SIG-M5 (cell line): ENCODE data around the gene SLC15A1.

Experiments
- DNase-seq: peaks from one replicate; lab custom pipeline; 2025; lab: John Stamatoyannopoulos, UW

The SLC15A1 gene

DNA sequence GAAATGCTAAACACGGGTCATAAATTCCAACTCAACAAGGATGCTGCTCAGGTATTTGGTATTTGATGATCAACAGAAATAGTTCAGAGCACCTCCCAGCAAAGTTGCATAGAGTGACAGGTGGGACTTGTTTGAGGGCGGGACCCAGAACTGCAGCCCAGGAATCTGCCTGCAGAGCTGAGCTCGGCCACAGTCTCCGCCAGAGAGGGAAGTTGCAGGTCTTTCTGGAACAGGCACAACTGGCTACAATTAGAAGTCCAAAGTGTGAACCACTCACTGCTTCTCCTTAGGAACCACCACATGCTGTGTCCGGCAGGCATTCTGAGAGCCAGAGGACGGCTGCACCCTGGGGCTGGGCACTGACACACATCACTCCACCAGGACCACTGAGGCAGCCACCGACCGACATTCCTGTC lies 1.1 kb downstream of the SLC15A1 start:
- DNase-seq: no peak

DNA sequence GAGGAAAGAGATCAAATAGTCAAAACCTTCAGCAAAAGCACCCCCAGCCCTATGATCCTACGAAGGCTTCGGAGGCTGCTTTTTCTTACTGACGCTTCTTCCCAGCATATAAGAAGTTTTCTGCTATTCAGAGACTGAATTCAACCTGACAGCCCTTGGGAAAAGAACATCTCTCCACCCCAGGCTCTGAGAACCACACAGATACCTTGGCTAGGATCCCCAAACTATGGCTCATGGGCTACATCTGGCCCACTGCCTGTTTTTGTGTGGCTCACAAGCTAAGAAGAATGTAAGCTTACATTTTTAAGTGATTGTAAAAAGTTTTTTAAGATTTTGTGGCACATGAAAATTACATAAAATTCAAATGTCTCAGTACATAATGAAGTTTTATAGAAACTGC lies 3.0 kb downstream of the SLC15A1 start:
- no peak for DNase-seq

DNA sequence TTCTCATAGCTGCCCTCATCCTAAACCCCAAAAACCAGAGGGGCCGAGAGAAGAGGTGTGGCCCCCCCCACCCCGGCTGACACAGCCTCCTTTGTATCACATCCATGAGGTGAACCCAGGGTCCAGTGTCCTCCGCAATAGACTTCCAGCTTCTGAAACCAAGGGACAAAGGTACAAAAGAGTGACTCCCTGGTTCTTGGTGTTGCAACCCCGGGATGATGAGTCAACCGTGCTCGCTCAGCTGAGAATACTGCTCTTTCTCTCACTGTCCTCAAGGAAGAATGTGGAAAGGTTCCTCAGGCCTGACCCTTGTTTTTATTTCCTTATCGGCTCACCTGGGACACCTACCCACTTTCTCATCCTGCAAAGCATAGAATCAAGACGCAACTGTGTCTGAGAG lies 5.5 kb downstream of the SLC15A1 start:
- no peak for DNase-seq

DNA sequence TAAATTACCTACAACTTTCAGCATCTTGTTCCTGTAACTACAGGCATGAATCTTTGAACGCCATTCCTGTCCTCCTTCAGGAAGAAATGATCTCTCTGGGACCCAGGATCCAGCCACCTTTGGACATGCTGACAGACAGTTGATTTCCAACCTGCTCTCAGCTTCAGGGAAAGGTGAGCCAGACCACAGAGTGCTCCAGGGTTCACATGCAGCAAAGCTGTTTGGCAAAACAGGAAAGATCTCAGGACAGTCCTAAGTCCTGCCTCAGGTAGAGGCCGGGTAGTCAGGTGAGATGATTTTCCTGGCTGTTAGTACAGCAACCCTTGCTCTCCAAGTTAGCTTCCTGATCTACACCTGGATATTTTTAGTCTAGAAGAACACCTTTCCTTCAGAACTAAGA lies 9.1 kb downstream of the SLC15A1 start:
- DNase-seq: no peak

DNA sequence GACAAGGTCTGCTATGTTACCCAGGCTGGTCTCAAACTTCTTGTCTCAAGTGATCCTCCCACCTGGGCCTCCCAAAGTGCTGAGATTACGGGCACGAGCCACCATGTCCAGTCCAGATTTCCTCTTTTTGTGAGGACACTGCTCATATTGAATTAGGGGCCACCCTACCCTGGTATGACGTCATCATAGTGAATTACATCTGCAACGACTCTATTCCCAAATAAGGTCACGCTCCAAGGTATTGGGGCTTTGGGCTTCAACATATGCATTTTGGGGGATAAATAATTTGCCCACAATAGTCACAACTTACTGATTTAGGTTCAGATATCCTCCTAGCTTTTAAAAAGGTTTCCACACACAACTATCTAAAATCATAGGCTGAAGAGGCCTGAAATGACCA lies 9.5 kb downstream of the SLC15A1 start:
- DNase-seq: no peak

DNA sequence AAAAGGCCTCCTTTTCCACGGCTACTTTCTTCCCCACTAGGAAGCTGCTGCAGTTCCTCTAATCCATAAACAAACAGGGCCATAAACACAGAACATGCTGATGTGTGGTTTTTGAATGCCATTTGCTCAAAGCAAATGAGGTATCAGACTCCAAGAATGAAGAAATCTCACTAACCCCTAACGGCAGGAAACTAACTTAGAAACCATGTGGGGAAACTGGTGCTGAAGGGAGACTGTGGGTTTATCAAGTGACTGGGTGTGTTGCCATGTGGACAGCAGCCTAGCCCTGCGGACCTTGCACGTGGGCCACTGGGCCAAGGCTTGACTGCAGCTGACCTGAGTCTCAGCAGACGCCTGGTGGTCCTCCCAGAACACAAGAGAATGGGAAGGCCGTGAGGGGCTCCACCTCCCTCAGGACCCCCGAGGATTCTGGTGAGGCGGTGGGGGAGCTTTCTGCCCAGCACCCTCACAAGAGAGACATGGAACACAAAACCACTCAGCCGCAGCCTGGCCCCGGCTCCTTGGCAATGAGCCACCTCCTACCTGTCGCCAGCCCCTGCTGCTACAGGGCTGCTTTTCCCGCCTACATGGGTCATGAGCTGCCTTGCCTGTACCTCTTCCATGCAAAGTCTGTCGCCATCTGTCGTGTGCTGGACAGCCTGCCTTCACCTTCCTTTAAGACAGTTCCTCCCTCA lies 10.6 kb downstream of the SLC15A1 start:
- no peak for DNase-seq

DNA sequence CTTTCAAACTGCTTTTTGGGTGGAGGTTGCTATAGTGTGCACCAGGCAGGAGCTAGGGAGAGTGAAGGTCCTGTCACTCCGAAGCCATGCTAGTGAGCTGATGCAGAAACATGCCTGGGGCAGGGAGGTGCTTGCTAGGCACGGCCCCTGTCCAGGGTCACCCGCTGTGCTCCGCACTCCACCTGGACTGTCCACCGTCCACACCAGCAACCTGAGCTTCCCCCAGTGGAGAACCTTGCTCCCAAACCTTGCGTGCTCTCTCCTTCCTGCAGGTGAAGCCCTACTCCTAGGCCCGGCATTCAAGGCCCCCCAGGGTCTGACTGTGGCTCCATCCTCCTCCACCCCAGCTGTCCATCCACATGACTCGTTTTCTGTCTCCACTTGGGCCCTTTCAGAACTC lies 12.3 kb downstream of the SLC15A1 start:
- DNase-seq: no peak

DNA sequence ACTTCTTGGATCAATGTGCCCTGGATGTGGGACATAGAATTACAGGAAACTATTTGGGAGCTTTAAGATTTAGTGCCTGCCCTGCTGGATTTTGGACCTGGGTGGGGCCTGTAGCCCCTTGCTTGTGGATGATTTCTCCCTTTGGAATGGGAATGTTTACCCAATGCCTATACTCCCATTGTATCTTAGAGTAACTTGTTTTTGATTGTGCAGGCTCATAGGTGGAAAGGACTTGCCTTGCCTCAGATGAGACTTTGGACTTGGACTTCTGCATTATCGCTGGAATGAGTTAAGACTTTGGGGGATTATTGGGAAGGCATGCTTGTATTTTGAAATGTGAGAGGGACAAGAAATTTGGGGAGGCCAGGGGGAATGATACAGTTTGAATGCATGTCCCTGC lies 13.5 kb downstream of the SLC15A1 start:
- no peak for DNase-seq

DNA sequence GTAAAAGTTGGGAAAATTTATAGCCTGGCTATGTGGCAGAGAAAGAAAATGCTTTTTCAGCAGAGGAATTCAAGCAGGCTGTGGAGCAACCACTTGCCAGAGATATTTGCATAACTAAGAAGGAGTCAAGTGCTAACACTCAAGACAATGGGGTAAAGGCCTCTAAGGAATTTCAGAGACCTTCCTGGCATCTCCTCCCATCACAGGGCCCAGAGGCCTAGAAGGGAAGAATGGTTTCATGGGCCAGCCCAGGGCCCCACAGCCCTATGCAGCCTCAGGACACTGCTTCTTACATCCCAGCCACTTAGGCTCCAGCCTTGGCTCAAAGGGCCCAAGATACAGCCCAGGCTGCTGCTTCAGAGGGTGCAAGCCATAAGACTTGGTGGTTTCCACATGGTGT lies 14.3 kb downstream of the SLC15A1 start:
- DNase-seq: no peak

DNA sequence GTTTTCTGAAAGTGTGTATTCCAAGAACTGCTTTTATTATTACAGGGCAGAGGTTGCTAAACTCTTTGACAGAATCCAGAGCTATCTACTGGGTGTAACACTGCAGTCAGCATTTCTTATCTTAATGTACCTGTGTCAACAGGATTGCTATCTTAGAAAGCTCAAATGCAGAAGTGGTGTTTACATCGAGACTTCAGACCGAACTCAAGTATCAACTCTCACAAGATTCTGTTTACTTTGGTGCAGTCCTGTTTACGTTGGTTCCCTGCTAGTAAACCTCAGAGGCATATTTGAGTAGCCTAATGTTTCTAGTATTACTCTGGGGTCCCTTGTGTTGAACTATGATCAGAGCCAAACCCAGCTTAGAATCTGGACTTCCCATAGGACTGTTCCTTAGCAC lies 20.5 kb downstream of the SLC15A1 start:
- DNase-seq: no peak

DNA sequence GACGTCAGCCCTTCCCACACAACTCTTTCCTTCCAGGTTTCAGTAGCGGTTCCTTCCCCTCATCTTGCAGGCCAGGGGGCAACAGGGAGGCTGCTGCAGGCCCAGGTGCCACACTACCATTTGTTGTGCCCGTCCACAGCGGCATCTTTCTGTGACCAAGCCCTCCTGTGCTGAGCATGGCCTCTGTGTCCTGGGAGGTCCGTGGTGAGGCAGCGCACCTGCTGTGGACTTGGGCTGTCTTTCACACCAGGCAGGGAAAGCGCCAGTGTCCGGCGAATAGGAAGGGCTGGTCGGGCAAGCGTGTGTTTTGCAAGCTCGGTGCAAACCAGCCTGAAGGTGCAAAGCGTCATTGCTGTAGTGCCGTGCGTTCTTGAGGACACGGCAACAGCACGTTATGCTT lies 21.4 kb downstream of the SLC15A1 start:
- DNase-seq: no peak

DNA sequence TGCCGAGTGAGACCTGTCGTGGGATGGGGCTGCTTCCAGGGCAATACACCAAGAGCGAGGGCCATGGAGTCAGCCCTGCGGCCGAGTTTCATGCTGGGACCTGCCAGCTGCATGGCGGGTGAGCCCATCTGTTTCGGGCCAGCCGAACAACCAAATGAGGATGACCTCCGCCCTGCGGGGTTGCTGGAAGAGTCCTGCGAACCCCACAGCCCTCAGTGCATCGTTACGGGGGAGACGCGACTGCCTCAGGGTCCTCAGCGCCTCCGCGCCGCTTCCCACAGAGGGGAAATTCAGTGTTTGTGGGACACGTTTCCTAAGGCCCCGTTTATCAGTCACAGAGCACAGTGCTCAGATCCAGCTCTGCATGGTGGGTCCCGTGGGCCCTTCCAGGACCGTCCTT lies 22.0 kb downstream of the SLC15A1 start:
- no peak for DNase-seq

DNA sequence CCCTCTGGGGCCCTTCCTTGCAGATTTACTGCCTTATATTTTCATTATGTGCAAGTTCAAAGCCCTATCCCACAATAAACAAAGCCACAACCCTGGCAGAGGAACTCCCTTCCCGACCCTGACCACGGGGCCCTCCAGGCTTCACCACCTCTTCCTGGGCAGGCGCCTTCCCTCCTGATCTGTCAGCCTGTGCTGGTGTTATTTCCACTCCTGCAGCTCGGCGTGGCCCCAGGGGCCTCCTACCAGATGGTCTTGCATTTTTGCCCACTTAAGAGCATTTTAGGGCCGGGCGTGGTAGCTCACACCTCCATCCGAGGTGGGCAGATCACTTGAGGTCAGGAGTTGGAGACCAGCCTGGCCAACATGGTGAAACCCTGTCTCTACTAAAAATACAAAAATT lies 22.8 kb downstream of the SLC15A1 start:
- DNase-seq: no peak

DNA sequence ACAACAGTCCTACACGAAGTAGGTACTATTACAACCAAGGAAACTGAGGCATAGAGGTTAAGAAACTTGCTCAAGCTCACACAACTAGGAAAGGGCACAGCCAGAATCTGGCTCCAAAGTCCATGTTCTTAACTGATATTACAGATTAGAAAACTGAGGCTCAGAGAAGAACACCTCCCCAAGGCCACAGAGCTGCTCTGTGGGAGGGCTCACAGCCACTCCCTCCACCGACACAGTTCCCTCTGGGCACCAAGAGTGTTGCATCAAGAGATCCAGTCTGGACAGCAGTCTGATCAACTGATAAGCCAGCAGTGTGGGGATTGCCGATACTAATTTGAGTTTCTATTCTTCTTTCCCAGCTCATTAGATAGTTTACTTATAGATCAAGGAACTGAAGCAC lies 29.5 kb downstream of the SLC15A1 start:
- DNase-seq: no peak

DNA sequence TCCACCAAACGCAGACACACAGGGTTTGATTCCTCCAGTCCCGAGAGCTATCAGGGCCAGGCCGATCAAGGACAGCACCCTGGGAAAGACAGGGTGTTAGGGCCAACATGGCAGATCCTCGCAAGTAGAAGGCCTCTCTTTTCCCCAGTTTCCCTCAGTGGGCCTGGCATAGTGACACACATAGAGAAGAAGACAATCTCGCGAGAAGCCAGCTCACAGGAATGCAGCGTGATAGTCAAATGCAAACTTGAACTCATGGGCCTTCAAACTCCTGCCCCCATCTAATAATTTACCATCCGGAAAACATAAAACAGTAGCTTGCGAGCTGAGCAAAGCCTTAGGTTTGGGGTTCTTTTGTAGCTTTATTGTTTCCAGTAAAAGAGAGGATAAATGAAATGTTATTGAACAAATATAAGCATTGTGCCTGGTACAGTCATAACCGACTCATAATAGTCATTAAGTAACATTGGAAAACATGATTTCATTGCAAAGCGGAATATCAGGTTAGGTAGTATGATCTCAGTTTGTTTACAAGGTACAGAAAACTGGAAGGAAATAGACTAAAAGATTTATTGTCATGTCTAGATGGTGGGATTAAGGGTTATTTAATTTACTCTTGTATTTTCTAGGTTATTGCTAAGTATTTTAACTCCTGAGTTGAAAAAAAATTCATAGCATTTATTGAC lies 30.5 kb downstream of the SLC15A1 start:
- no peak for DNase-seq

DNA sequence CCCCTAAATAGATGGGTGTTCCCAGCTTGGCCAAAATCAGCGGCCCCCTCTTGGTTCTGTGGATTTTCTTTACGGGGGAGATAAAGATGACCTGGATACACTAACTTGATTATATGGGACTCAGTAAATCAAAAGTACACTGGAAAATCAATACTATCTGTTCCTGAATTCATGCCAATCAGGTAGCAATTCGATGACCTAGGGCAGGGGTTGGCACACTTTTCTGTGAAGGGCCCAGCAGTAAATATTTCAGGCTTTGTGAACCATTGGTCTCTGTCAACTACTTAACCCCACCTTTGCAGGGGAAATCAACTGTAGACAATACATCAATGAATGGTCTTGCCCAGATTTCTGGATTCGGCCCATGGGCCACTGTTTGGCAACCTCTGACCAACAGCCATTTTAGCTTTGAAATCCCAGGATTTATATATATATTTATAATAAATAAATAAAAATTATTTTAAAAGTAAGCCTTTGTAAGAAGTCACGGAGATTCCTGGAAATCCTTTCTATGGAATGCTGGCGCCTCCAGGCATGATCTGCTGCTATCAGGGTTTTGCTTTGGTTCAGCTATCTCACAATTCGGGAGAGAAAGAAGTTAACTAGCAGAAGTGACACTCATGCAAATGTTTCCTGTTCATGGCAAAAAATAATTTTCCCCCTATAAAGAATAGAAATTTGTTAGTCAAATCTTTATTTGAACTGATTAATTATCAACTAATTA lies 32.8 kb downstream of the SLC15A1 start:
- no peak for DNase-seq

DNA sequence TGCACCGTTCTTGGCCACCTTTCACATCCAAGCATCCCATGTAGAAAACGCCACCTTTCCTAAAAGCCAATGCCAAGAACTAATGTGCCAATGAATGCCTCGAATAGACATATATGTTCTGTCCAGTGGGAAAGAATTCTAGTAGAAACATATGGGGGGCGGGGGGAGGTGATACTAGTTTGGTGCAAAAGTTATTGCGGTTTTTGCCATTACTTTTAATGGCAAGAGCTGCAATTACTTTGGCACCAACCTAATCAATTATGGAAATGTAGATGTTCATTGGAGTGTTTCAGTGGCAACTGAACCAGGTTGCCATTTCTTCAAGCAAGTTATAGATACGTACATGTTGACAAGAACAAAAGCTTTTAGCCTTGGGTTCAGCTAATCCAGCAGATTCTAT lies 34.6 kb downstream of the SLC15A1 start:
- DNase-seq: no peak

DNA sequence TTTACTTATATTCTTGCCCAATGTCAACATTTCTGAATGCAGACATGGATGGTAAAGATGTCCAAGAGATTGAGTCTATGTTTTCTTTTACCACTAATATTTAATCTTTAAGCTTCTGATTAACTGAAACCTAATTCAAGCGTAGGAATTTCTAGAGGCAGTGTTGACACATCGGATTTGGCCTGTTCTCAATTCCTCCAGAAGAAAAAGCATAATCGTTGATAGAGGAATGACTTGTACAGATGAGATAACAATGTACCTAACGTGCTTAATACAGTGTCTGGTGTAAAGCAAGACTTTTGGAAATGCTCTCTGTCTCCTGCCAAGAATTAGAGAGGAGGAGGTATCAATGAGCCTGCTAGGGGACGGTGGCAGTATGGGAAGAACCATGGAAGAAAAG lies 35.2 kb downstream of the SLC15A1 start:
- no peak for DNase-seq

DNA sequence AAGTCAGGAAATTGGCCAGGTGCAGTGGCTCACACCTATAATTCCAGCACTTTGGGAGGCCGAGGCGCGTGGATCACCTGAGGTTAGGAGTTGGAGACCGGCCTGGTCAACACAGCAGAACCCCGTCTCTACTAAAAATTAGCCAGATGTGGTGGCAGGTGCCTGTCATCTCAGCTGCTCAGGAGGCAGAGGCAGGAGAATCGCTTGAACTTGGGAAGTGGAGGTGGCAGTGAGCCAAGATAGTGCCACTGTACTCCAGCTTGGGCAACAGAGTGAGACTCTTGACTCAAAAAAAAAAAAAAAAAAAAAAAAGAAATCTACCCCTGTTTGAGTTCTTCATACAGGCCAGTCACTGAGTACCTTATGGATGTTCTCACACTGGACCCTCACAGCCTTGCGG lies 42.0 kb downstream of the SLC15A1 start:
- no peak for DNase-seq

DNA sequence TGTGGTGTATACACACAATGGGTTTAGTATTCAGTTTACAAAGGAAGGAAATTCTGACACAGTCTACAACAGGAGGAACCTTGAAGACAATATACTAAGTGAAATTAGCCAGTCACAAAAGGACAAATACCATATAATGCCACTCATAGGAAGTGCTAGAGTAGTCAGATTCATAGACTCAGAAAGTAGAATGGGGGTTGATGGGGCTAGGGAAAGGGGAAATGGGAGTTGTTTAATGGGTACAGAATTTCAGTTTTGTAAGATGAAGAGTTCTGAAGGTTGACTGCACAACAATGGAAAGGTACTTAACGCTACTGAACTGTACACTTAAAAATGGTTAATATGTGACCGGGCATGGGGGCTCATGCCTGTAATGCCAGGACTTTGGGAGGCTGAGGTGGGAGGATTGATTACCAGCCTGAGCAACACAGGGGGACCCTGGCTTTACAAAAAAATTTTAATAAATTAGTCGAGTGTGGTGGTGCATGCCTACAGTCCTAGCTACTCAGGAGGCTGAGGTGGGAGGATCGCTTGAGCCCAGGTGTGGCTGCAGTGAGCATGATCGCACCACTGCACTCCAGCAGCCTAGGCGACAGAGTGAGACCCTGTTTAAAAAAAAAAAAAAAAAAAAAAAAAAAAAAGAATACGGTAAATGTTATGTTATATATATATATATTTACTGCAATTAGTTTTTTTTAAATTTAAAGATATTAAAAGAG lies 45.0 kb downstream of the SLC15A1 start:
- DNase-seq: no peak

DNA sequence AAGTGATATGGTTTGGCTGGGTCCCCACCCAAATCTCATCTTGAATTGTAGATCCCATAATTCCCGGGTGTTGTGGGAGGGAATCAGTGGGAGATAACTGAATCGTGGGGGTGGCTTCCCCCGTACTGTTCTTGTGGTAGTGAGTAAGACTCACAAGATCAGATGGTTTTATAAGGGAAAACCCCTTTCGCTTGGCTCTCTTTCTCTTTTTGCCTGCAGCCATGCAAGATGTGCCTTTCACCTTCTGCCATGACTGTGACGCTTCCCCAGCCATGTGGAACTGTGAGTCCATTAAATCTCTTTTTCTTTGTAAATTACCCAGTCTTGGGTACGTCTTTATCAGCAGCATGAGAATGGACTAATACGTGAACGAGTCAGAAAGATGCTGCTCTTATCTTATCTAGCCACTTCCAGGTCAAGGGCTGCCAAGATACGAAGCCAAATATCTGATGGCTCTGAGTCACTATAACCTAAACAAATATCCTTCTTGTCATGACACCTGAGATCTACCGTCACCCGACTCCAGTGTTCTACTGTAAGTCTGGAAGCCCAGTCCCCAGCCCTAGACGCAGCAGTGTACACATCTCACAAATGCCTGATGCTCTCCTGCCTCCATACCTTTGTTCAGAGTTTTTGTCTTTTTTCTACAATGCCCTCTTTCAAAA lies 45.9 kb downstream of the SLC15A1 start:
- DNase-seq: no peak

DNA sequence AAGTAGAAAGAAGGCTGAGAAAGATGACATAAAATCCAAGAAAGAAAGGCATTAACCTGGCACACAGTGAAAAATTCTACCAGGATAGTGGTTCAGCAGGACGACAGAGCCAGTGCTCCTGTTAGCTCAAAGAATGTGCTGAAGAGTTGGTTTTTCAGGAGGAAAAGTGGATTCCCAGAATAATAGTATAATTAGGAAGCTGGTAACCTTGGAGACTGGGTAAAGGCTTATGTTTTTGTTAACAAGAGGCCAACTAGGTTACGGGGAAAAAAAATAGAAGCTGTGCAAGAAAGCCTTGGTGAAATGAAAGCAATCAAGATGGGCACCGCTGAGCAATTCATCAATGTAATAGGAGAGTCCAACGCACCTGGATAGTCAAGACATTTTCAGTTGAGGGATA lies 54.7 kb downstream of the SLC15A1 start:
- DNase-seq: no peak
